Measurements from ENCODE around the gene ASH1L. TPM values are rescaled to one million over a fixed set of nuclear protein-coding genes. Genes with fewer than 3 reads are reported as not detected.

The ASH1L gene, protein sequence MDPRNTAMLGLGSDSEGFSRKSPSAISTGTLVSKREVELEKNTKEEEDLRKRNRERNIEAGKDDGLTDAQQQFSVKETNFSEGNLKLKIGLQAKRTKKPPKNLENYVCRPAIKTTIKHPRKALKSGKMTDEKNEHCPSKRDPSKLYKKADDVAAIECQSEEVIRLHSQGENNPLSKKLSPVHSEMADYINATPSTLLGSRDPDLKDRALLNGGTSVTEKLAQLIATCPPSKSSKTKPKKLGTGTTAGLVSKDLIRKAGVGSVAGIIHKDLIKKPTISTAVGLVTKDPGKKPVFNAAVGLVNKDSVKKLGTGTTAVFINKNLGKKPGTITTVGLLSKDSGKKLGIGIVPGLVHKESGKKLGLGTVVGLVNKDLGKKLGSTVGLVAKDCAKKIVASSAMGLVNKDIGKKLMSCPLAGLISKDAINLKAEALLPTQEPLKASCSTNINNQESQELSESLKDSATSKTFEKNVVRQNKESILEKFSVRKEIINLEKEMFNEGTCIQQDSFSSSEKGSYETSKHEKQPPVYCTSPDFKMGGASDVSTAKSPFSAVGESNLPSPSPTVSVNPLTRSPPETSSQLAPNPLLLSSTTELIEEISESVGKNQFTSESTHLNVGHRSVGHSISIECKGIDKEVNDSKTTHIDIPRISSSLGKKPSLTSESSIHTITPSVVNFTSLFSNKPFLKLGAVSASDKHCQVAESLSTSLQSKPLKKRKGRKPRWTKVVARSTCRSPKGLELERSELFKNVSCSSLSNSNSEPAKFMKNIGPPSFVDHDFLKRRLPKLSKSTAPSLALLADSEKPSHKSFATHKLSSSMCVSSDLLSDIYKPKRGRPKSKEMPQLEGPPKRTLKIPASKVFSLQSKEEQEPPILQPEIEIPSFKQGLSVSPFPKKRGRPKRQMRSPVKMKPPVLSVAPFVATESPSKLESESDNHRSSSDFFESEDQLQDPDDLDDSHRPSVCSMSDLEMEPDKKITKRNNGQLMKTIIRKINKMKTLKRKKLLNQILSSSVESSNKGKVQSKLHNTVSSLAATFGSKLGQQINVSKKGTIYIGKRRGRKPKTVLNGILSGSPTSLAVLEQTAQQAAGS (N-terminal part only)
- total RNA-seq (2014; rRNA removed; shearing (Covaris generic)) (17.4 and 23.6 TPM in 2 replicates), polyA plus RNA-seq (2016; fragmentation: Nextera tagmentation; extraction: Ambion mirVana) (17.7 and 24.7 TPM in 2 replicates)
- long read RNA-seq, partial matches to known transcripts: 4 of 11 reads
- long read RNA-seq, other reads (novel, unspliced or antisense): 7 of 11 reads

DNA sequence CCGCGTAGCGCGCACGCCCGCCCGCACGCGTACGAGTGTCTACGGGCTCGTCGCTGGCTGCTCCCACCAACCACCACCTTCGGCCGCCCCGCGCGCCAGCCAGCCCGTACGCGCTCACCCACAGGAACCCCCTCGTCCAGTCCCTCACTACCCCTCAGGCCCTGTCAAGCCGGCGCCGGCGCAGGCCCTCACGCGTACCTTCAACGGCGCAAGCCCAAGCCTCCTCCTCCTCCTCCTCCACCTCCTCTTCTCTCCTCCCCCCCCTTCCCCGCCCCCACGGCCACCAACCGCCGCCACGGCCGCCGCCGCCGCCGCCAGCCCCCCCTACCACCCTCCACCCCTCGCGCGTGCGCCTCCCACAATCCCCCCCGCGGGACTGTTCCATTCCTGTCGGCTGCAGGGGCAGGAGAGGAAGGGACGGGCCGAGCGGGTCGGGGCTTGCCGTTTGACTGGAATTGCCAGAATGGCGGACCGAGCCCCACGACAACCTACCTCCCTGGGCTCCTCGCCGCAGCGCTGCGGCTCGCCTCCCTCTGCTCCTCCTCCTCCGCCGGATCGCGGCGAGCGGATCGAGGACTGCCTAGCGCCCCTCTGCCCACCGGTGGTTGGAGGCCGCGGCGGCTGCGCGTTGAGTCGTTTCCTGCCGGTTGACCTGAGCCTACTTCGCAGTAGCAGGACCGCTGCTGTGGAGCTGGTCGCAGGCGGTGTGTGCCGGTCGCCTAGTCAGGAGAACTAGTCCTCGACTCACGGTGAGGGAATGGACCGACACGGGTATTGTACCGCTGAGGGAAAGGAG is at the start of gene ASH1L:
Gene ASH1L (minus strand): TSS at position 223 of the 796 bp plus-strand sequence. CDS start 41,284 bp downstream, outside the sequence.
- Histone ChIP-seq H3F3A (replicated peaks; ENCODE audit: low read depth) (0 out of 2 replicates have a peak, but pooled peaks cover 6% of the 10 kb centered on the region), H3K27ac (ENCODE audit: low read depth) (peak within 1 kb of the TSS; percentile 99), H2AFZ (peak within 1 kb of the TSS; percentile 93), H3K4me2 (peak within 1 kb of the TSS; percentile 77), H3K79me2 (replicated peaks; ENCODE audit: insufficient read depth) (peaks cover 78% of the 10 kb centered on the region), H3K4me1 (ENCODE audit: insufficient read depth) (0 out of 2 replicates have a peak, but pooled peaks cover 3% of the 10 kb centered on the region), H3K9me2 (ENCODE audit: insufficient read depth) (no peaks in the 10 kb centered on the region), H4K20me1 (replicated peaks; ENCODE audit: insufficient read depth) (peaks cover 14% of the 10 kb centered on the region), H3K27me3 (ENCODE audit: insufficient read depth) (no peaks in the 10 kb centered on the region), H3K36me3 (ENCODE audit: insufficient read depth) (no peaks in the 10 kb centered on the region), H3K4me3 (peak within 1 kb of the TSS; percentile 62)
- H3K36me3 Mint-ChIP-seq (ENCODE audit: low read depth): peaks cover 19% of the 10 kb centered on the region
- peak within 1 kb of the TSS; percentile 99 for H3K4me3 Mint-ChIP-seq
- peak within 1 kb of the TSS; percentile 99 for H3K27ac Mint-ChIP-seq
- H3K27me3 Mint-ChIP-seq (ENCODE audit: insufficient read depth, low read depth, poor library complexity): peaks cover 3% of the 10 kb centered on the region
- no peaks in the 10 kb centered on the region for H3K9me3 Mint-ChIP-seq
- ATAC-seq (peak; percentile 85), DNase-seq (ENCODE audit: low spot score) (peak; percentile 93)
- peaks cover 15% of the 10 kb centered on the region for H3K4me1 Mint-ChIP-seq
- TF ChIP-seq STAT1 (IDR thresholded peaks at IDR 0.05; ENCODE audit: unreplicated experiment): no peak
- TF ChIP-seq, protein P1, sequence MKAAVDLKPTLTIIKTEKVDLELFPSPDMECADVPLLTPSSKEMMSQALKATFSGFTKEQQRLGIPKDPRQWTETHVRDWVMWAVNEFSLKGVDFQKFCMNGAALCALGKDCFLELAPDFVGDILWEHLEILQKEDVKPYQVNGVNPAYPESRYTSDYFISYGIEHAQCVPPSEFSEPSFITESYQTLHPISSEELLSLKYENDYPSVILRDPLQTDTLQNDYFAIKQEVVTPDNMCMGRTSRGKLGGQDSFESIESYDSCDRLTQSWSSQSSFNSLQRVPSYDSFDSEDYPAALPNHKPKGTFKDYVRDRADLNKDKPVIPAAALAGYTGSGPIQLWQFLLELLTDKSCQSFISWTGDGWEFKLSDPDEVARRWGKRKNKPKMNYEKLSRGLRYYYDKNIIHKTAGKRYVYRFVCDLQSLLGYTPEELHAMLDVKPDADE (IDR thresholded peaks at IDR 0.05): peak; percentile 70
- no peak for TF ChIP-seq ZNF114 (CRISPR knock-in tag; IDR thresholded peaks at IDR 0.05)
- no peak for TF ChIP-seq NANOG (IDR thresholded peaks at IDR 0.05; ENCODE audit: borderline replicate concordance)
- TF ChIP-seq, protein P2, sequence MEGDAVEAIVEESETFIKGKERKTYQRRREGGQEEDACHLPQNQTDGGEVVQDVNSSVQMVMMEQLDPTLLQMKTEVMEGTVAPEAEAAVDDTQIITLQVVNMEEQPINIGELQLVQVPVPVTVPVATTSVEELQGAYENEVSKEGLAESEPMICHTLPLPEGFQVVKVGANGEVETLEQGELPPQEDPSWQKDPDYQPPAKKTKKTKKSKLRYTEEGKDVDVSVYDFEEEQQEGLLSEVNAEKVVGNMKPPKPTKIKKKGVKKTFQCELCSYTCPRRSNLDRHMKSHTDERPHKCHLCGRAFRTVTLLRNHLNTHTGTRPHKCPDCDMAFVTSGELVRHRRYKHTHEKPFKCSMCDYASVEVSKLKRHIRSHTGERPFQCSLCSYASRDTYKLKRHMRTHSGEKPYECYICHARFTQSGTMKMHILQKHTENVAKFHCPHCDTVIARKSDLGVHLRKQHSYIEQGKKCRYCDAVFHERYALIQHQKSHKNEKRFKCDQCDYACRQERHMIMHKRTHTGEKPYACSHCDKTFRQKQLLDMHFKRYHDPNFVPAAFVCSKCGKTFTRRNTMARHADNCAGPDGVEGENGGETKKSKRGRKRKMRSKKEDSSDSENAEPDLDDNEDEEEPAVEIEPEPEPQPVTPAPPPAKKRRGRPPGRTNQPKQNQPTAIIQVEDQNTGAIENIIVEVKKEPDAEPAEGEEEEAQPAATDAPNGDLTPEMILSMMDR (conservative IDR thresholded peaks at IDR 0.05; ENCODE audit: low read depth in 2 of 2): no peak
- TF ChIP-seq JUNB (IDR thresholded peaks at IDR 0.05; ENCODE audit: unreplicated experiment): no peak
- TF ChIP-seq, protein P3, sequence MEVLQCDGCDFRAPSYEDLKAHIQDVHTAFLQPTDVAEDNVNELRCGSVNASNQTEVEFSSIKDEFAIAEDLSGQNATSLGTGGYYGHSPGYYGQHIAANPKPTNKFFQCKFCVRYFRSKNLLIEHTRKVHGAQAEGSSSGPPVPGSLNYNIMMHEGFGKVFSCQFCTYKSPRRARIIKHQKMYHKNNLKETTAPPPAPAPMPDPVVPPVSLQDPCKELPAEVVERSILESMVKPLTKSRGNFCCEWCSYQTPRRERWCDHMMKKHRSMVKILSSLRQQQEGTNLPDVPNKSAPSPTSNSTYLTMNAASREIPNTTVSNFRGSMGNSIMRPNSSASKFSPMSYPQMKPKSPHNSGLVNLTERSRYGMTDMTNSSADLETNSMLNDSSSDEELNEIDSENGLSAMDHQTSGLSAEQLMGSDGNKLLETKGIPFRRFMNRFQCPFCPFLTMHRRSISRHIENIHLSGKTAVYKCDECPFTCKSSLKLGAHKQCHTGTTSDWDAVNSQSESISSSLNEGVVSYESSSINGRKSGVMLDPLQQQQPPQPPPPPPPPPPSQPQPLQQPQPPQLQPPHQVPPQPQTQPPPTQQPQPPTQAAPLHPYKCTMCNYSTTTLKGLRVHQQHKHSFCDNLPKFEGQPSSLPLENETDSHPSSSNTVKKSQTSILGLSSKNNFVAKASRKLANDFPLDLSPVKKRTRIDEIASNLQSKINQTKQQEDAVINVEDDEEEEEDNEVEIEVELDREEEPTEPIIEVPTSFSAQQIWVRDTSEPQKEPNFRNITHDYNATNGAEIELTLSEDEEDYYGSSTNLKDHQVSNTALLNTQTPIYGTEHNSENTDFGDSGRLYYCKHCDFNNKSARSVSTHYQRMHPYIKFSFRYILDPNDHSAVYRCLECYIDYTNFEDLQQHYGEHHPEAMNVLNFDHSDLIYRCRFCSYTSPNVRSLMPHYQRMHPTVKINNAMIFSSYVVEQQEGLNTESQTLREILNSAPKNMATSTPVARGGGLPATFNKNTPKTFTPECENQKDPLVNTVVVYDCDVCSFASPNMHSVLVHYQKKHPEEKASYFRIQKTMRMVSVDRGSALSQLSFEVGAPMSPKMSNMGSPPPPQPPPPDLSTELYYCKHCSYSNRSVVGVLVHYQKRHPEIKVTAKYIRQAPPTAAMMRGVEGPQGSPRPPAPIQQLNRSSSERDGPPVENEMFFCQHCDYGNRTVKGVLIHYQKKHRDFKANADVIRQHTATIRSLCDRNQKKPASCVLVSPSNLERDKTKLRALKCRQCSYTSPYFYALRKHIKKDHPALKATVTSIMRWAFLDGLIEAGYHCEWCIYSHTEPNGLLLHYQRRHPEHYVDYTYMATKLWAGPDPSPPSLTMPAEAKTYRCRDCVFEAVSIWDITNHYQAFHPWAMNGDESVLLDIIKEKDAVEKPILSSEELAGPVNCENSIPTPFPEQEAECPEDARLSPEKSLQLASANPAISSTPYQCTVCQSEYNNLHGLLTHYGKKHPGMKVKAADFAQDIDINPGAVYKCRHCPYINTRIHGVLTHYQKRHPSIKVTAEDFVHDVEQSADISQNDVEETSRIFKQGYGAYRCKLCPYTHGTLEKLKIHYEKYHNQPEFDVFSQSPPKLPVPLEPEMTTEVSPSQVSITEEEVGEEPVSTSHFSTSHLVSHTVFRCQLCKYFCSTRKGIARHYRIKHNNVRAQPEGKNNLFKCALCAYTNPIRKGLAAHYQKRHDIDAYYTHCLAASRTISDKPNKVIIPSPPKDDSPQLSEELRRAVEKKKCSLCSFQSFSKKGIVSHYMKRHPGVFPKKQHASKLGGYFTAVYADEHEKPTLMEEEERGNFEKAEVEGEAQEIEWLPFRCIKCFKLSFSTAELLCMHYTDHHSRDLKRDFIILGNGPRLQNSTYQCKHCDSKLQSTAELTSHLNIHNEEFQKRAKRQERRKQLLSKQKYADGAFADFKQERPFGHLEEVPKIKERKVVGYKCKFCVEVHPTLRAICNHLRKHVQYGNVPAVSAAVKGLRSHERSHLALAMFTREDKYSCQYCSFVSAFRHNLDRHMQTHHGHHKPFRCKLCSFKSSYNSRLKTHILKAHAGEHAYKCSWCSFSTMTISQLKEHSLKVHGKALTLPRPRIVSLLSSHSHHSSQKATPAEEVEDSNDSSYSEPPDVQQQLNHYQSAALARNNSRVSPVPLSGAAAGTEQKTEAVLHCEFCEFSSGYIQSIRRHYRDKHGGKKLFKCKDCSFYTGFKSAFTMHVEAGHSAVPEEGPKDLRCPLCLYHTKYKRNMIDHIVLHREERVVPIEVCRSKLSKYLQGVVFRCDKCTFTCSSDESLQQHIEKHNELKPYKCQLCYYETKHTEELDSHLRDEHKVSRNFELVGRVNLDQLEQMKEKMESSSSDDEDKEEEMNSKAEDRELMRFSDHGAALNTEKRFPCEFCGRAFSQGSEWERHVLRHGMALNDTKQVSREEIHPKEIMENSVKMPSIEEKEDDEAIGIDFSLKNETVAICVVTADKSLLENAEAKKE (CRISPR knock-in tag; IDR thresholded peaks at IDR 0.05): no peak
- no peak for TF ChIP-seq ZNF331 (CRISPR knock-in tag; IDR thresholded peaks at IDR 0.05; ENCODE audit: low read depth)
- no peak for TF ChIP-seq EZH2 (IDR thresholded peaks at IDR 0.05; ENCODE audit: low read depth, unreplicated experiment)
- no peak for TF ChIP-seq EZH2phosphoT487 (IDR thresholded peaks at IDR 0.05; ENCODE audit: unreplicated experiment)
- TF ChIP-seq POLR2AphosphoS5 (IDR thresholded peaks at IDR 0.05; ENCODE audit: low read depth): peak; percentile 91

Data from GM23338 (cell line).